ENCODE results near the gene SOX9. TPM values are rescaled to one million over a fixed set of nuclear protein-coding genes. Genes with fewer than 3 reads are reported as not detected.
"Not testable (repeated sequence)": the region's sequence is repeated elsewhere in the genome, so short reads cannot be mapped to it uniquely, and the experiment has no call there.

Gene SOX9
- total RNA-seq, 1 donor from 2014 or later: 24.0 TPM

DNA sequence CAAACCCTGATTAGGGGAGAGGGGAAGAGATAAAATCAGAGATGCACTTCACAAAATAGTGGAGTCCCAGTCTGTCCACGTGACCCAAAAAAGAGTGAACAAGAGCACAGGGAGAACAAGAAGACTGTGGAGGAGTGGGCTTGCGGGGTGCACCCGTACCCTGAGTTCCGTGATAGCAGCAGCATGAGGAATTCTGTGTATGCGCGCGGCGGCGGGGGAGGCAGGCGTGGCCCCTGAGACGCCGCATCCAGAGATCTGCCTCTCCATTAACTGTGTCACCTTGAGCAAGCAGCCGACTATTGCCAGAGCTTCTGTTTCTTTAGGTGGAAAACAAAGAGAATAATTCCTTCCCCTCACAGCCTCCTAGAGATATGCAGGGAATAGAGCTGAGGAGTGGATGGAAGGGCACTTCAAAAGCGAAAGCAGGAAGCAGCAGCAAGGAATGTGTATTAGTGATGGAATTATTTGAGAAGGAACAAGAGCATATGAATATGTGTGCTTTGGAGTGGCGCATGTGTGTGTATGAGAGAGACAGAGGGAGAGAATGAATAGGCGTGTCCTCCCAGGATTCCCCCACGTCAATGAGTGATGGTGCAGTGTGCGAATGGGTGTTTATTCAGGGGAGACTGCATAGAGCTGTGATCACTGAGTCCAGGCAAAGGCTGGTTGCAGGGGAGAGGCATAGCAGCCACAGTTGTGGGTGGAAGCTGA is 10.4 kb upstream of the SOX9 start:
- intact Hi-C loops (cut with DNase I): no loop called here
- no peak for DNase-seq (ENCODE audit: low spot score)

DNA sequence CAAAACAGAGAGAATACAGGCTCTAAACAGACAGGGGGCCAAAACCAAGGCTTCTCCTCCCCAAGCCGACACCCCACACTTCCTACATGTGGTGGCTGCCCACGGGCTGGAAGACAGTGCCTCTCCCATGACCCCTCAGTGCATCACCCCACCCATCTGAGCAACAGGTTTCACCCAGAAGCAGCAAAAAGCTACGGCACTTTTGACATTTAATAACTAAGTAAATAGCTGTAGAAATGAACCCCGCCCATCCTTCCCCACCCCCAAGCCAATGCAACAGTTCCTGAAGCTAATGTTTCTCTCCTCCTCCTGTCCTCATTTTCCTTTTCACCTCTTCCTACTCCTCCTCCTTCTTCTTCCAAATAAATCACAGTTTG is 9.9 kb upstream of the SOX9 start:
- intact Hi-C loops (cut with DNase I): no loop called here
- no peak for DNase-seq (ENCODE audit: low spot score)

DNA sequence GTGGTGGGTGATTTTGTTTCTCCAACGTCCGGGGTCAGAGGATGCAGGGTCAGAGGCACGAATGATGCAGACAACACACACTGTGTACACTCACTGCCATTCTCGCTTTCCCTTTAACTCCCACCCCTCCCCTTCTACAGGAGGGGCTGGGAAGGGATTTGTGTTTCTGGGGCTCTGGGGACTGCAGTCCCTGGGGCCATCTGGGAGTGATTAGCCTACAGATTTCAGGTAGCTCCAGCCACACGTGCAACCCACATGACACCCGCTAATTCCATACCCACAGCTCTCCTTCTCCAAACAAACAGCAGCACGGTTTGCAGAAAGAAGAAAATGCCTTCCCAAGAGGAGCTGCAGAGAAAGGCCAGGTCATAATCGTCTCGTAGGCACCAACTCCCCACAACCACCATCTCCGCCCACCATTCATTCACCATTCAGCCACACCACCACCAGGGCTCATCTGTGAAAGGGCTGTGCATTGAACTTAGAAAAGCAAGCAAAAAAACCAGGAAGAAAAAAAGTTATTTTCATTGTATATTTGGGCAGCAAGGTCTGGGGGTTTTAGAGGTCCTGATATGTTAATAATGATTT is 9.4 kb upstream of the SOX9 start:
- intact Hi-C loops (cut with DNase I): no loop called here
- no peak for DNase-seq (ENCODE audit: low spot score)

DNA sequence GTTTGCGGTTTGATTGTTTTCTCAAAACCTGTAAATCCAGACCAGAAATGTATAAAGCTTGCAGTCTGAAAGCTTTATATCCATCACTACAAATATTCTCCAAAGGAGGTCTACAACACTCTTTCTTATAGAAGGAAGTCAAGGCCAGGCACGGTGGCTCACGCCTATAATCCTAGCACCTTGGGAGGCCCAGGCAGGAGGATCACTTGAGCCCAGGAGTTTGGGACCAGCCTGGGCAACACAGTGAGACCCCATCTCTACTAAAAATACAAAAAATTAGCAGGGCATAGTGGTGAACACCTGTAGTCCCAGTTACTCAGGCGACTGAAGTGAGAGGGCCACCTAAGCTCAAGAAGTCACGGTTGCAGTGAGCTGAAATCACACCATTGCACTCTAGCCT is 8.9 kb upstream of the SOX9 start:
- intact Hi-C loops (cut with DNase I); DNase-seq (ENCODE audit: low spot score): not testable (repeated sequence)

DNA sequence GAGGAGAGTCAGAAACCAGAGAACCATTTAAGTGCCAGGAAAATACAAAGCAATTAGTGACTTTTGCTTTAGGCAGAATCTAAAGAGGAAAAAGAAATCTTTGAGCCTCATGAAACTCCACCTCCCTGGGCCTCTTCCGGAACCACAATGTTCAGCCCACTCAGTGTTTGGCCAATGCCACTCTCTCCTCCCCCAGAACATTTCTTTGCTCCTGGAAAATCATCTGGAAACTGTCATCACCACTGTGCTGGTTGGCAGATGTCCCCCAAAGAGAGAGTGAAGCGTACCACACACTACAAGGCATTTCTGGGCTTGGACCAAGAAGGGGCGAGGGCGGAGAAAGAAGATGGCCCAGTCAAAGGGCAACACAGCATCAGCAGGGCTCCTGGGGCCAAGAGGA is 7.1 kb upstream of the SOX9 start:
- intact Hi-C loops (cut with DNase I): no loop called here
- DNase-seq (ENCODE audit: low spot score): no peak

DNA sequence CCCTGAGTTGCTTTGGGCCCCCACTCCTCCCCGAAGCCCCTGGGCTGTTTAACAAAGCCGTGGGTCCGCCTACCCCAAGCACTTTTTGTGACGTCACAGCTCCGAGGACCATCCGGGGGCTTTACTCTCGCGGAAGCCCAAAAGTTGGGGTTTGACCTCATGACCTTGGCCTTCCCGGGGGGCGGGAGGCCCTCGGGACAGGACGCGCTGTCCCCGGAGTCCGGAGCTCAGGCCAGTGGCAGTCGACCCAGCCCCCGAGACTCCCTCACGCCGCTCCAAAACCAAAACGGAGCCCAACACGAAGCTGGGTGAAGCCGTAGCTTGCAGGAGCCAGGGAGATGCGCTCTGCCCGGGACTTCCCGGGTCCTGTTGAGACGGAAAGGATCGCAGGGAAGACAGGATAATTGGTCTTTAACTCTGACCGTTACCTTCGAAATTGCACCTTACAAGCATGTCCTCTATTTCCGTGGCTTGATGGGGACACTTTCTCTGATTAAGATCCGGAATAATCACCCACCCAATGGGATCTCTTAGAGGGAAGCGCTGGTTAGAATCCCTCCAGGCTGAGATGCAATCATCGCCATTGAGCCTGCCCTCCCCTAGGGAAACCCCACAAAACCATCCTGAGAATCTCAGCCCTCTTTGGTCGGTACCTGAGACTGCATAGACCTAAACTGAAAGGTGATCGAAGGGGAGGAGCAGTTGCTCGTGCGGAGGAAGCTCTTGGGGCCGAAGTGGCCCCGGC is 4.9 kb upstream of the SOX9 start:
- intact Hi-C loops (cut with DNase I): loop anchor here (5.0 kb wide), 2 partner anchors 159 to 644 kb away; no protein-coding TSS in a partner anchor
- no peak for DNase-seq (ENCODE audit: low spot score)

DNA sequence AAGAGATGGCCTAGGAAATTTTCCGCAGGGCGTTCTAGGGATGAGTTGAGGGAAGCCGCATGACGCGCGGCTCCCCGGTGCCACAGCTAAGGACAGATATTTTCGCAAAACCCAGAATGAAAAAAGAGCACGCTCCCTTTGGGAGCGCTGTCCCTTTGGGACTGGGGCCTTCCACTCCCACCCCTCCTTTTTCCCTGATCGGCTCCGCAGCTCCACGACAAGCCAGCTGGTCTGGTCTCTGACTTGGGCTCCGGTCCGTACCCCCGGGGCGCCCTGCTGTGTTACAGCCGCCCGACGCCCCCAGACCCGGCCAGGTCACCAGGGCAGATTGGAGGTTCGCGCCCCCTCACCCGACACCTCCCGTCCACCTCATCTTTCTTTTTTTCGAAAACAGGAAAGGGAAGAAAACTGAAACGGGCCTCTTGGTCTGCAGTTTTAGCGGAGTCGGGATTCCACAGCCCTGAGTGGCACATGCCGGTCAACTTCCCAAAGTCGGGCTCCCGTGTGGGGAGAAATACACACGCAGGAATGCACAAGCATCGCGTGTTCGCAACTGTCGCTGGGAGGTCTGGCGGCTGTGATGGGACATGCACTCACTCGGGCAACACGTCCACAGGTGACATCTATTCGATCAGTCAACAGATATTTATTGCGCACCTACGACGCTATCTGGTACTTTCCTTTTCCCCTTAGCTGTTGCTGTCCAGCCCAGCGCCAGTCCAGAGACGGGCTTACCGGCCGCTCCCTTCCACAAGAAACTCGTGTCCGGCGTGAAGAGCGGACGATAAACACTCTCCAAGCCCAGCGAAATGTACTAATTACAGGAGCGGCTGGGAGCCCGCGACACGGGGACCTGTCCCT is 3.9 kb upstream of the SOX9 start:
- DNase-seq (ENCODE audit: low spot score): no peak
- intact Hi-C loops (cut with DNase I): loop anchor here (5.0 kb wide), 2 partner anchors 160 to 645 kb away; no protein-coding TSS in a partner anchor

DNA sequence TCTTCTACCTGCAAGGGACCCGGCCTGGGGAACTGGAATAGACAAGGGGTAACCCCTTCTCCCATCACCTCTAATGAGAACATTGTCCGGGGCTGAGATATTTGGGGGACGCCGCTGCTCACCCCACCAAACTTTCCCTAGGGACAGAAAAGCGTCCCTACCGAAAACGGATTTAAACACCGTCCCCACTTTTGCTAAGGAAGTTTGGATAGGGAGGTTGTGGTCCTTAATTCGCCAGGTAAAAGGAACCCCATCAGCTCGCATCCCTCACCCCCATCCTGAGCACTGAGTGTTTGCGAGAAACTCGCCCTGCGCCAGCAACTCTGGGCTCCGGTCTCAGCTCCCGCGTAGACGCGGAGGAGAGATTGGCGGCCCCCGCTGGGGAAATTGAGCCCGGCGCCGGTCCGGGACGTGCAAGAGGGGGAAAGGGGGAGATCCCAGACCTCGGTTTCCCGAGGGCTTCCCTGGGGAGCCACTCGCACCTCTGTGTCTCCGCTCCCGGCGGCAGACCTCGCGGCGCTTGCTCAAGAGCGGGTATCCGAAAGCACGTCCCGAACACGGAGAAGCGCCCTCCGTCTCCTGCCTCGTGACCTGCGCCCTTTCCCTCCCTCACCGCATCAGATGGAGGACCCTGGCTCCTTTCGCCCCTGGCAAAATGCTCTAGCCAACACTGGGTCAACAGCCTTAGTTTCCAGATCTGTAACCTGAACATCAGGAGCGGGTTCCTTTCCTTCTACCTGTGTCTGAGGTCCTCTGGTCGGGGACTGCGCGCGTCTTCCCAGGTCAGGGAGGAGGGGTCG is 3.1 kb upstream of the SOX9 start:
- no peak for DNase-seq (ENCODE audit: low spot score)
- intact Hi-C loops (cut with DNase I): loop anchor here (5.0 kb wide), 2 partner anchors 160 to 645 kb away; no protein-coding TSS in a partner anchor

DNA sequence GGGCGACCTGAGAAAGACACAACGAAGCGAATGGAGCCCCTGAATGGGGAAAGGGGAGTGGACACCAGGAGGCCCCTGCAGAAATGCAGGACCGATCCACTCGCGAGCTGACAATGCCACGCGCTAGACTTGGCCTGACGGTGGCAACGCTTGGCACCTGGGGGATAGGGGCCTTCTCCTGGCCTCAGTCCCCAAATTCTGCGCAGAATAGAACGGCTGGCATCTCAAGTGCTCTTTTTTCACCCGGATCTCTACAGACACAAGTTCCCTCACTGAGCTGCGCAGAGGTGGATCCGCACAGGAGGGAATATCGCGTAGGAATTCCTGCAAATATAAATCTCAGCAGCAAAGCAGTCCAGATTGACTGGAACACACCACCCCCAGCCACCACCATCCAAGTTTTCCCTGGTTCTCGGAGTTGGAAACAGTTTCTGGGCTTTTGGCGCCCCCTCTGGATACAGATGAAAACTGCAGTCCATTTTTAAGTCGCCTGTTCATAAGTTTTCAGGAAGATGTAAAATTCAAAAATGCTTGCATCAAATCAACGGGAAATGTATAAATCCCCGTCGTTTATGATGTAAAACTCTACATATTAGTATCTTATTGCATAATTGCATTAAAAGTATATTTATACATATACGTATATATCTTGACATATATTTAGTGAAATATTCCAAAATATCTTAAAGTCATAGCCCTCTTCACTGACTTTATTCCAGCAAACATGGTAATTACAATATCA is 2.3 kb upstream of the SOX9 start:
- intact Hi-C loops (cut with DNase I): loop anchor here (5.0 kb wide), 2 partner anchors 161 to 646 kb away; no protein-coding TSS in a partner anchor
- no peak for DNase-seq (ENCODE audit: low spot score)

DNA sequence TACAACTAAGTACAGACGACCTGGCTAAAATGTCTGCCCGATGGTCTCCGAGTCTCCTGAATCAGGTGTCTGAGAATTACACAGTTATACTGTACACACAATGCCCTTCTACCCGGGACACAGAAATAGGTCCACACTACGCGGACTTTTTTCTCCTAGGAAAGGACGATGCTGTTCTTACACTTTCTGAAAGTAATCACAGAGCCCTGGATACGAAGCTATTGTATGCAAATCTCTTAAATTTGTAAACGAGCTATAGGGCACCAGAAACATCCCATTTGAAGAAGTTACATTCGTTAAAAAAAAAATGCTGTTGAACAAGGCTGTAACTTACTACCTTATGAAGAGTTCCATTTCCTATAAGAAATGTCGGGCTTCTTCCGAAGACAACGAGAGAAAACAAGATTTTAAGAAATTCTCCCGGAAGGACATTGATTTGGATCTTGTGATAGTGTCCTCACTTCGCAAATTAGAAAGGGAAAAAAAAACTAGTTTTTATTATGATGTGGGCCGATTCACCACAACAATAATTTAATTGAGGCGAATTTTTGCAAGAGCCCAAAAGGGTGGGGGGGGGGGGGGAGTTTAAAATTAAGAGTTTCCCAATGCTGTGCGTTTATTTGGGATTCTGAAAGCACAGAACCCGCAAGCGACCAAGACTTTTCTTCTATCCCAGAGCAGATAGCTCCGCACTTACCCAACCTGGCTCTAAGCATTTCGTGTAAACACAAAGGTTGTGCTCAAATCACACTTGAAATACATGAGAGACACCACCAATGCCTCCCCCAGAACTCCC is 1.5 kb upstream of the SOX9 start:
- intact Hi-C loops (cut with DNase I): loop anchor here (5.0 kb wide), 2 partner anchors 162 to 647 kb away; no protein-coding TSS in a partner anchor
- no peak for DNase-seq (ENCODE audit: low spot score)

DNA sequence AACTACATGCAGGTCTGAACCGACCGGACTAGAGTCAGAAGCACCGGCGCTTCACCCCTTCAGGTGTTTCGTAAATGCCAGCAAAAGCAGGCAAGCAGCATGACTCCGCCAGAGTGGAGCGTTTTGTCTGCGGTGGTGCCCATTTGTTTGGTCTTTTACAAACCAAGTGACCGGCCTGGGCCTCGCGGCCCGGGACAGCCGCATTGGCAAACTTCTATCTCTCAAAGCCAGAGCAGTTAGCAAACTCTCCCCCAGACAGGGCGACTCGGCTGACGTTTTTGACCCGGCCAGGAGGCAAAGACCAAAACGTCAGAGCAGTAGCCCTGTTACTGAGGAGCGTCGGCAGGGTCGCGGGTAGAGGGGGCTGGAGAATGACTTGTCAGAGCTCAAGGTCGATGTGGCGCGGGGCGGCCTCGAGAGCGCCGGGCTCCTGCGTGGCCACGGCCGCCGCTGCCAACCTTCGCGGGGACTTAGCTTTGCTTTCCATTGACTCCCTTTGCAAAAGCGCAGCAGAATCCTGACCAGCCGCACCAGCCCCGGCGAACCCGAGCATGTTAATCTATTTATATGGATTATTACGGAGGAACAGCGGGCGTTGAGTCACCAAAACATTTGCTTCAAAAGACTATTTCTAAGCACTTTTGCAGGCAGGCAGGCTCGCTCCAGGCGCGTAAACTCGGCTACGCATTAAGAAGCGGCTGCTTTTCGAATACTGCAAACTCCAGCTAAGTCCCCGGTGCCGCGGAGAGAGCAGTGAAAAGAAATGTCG is 763 bp upstream of the SOX9 start:
- DNase-seq (ENCODE audit: low spot score): no peak
- intact Hi-C loops (cut with DNase I): loop anchor here (2.0 to 10.0 kb wide), 8 partner anchors 67 to 648 kb away; no protein-coding TSS in a partner anchor

DNA sequence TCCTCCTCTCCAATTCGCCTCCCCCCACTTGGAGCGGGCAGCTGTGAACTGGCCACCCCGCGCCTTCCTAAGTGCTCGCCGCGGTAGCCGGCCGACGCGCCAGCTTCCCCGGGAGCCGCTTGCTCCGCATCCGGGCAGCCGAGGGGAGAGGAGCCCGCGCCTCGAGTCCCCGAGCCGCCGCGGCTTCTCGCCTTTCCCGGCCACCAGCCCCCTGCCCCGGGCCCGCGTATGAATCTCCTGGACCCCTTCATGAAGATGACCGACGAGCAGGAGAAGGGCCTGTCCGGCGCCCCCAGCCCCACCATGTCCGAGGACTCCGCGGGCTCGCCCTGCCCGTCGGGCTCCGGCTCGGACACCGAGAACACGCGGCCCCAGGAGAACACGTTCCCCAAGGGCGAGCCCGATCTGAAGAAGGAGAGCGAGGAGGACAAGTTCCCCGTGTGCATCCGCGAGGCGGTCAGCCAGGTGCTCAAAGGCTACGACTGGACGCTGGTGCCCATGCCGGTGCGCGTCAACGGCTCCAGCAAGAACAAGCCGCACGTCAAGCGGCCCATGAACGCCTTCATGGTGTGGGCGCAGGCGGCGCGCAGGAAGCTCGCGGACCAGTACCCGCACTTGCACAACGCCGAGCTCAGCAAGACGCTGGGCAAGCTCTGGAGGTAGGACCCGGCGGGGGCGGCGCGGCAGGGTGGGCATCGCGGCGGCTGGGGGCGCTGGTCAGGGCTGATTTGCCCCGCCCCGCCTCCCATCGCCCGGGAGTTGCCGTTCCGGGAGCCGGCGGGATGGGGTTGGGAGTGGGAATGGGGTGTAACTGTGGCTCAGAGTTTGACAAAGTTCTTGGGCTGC is 567 bp downstream of the SOX9 start:
- DNase-seq (ENCODE audit: low spot score): no peak
- intact Hi-C loops (cut with DNase I): loop anchor here (2.0 to 10.0 kb wide), 6 partner anchors 66 to 419 kb away; no protein-coding TSS in a partner anchor

DNA sequence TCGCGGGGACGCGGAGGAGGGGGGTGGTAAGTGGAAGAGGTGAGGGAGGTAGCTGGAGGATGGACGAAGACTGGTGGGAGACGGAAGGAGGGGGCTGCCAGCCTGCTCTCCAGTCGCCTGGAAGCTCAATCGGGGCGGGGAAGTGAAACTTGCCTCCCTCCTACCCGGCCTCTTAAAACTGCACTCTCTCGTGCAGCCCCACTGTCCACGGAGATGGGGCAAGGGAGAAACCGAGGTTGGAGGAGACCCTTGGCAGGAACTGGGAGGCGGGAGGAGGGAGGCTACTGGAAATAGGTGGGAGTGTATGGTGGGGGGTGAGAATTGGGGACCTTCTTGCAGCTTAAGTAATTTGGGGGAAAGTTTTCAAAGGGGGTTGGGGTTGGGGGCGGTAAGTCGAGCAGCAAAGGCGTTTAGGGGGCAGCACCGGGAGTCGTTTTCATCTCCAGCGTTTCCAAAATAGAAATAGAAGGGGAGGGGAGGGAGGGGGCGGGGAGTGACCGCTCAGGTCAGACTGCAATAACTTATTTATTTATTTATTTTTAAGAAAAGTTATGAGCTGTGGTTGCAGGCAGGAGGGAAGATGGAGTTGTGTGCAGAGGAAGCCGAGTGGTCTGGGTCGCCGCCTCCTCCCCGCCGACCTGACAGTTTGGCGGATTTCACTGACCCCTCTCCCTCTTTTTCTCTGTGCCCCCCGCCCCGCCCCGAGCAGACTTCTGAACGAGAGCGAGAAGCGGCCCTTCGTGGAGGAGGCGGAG is 1.4 kb downstream of the SOX9 start:
- intact Hi-C loops (cut with DNase I): loop anchor here (5.0 to 10.0 kb wide), 4 partner anchors 65 to 393 kb away; no protein-coding TSS in a partner anchor
- DNase-seq (ENCODE audit: low spot score): no peak

DNA sequence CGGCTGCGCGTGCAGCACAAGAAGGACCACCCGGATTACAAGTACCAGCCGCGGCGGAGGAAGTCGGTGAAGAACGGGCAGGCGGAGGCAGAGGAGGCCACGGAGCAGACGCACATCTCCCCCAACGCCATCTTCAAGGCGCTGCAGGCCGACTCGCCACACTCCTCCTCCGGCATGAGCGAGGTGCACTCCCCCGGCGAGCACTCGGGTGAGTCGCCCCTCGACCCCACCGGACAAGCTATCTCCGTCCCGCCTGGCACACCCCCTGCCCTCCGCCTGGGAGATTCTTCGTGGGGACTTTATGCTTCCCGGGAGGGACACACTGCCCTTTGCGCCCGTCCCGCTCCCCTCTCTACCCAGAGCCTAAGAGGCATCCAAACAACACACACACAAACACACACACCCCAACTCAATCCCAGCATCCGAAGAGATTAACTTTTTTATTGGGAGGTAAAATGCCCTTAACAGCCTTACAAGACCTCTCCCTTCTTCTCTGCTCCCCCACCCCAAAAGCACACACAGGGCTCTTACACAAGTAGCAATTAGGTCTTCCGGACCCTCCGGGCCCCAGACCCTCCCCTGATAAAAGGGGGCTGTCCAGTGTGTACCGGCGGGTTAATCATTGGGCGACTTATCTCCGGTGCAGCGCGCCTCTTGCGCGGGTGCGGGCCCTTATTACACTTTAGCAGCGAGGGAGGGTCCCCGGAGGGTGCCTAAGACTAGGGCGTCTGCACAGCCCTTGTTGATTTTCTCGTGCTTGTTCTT is 2.1 kb downstream of the SOX9 start:
- no peak for DNase-seq (ENCODE audit: low spot score)
- intact Hi-C loops (cut with DNase I): loop anchor here (5.0 to 10.0 kb wide), 4 partner anchors 64 to 392 kb away; no protein-coding TSS in a partner anchor

All from cardiac septum (tissue), 1 donor.